Heart left ventricle (tissue), 13 donors: Measurements from ENCODE around the gene SLC35F5.

Experiments used
- POLR2A ChIP-seq, 2 donors: fragments of 450-650 bp; IDR thresholded peaks; one replicate each; pipeline ENCODE4 v1.6.1; 2017; ENCODE audit warnings: antibody characterized with exemption in 2 of 2, mild to moderate bottlenecking in 2 of 2, moderate library complexity in 2 of 2
- TF ChIP-seq, protein P1 (sequence below), 12 donors: fragments of 200-600 bp; sonication (generic) in 4 of 12; IDR thresholded peaks; one replicate each; pipeline versions ENCODE4 v1.5.0 to v1.8.0; 2018 to 2022; ENCODE audit warnings: antibody characterized with exemption in 12 of 12, mild to moderate bottlenecking in 5 of 12
- donor health status: ischemic (EF 13 %, LVEDD 7.1; RV severe dilation, severe dysfunction).
- donor health status: DM: no; HTN: yes; CAD: no.
- donor health status: DM: no; HTN: no; CAD: no.
- donor health status: ischemic (EF 25% LVEDD 6.9; RV normal size, moderate dysfunction).
- donor health status: ischemic (EF 25% LVEDD 5.7; RV mildly dilated, moderate dysfunction).
- donor health status: ischemic (EF 35%, LVEDD 5.7; RV mildly dilated, moderate dysfunction).
- donor health status: nonischemic (EF 11% LVEDD 7.7; RV severe dilation, severe dysfunction).
- donor health status: DM: yes; HTN: yes; CAD: no.
- donor health status: PGD.
- donor health status: ischemic (EF 29% LVEDD 5.4; RV normal size, mild dysfunction).
- donor health status: nonischemic (EF 23%, LVEDD 6.1; RV moderate dilation, normal function).

- no peak for TF ChIP-seq POLR2A (IDR thresholded peaks at IDR 0.05)
- TF ChIP-seq, protein P1, sequence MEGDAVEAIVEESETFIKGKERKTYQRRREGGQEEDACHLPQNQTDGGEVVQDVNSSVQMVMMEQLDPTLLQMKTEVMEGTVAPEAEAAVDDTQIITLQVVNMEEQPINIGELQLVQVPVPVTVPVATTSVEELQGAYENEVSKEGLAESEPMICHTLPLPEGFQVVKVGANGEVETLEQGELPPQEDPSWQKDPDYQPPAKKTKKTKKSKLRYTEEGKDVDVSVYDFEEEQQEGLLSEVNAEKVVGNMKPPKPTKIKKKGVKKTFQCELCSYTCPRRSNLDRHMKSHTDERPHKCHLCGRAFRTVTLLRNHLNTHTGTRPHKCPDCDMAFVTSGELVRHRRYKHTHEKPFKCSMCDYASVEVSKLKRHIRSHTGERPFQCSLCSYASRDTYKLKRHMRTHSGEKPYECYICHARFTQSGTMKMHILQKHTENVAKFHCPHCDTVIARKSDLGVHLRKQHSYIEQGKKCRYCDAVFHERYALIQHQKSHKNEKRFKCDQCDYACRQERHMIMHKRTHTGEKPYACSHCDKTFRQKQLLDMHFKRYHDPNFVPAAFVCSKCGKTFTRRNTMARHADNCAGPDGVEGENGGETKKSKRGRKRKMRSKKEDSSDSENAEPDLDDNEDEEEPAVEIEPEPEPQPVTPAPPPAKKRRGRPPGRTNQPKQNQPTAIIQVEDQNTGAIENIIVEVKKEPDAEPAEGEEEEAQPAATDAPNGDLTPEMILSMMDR (IDR thresholded peaks at IDR 0.05), result no peak
Measured at GRCh38 chr2:113769555-113769954, 13.1 kb upstream of the SLC35F5 start.
